ENCODE data around the gene YWHAH. TPM values are rescaled to one million over a fixed set of nuclear protein-coding genes. Genes with fewer than 3 reads are reported as not detected.

Gene YWHAH
- total and polyA plus RNA-seq, 2 experiments from 2014 or later: 168 to 237 TPM

GRCh38 chr22:31960767-31961166, 16.4 kb downstream of the YWHAH start:
- no peak overlapping the region for H3K27ac ChIP-seq
- peaks cover 2% of the 10 kb centered on the region; the same call in 1 of the 2 replicates for H4K20me1 ChIP-seq (ENCODE audit: insufficient read depth)
- H3F3A ChIP-seq (ENCODE audit: insufficient read depth): peaks cover 12% of the 10 kb centered on the region; the same call in 1 of the 2 replicates
- 73 to 98% methylated on average over 3 to 5 of the region's 5 CpGs for WGBS, 2 experiments (ENCODE audit: low coverage in 1 of 2, low lambda C conversion rate in 2 of 2, missing lambda C conversion rate in 2 of 2)
- H3K4me3 ChIP-seq: no peak overlapping the region
- in situ Hi-C loops (cut with MboI): loop anchor here (10.0 kb wide), 1 partner anchor 296 kb away; the partner anchor contains the start of gene PISD
- no peak overlapping the region for H3K4me2 ChIP-seq (ENCODE audit: unreplicated experiment)
- H3K4me1 ChIP-seq (ENCODE audit: insufficient read depth): no peaks in the 10 kb centered on the region
- peaks cover 25% of the 10 kb centered on the region for H3K36me3 ChIP-seq (ENCODE audit: low read depth)
- H2AFZ ChIP-seq: no peak overlapping the region
- TF ChIP-seq EZH2 (IDR thresholded peaks at IDR 0.05; ENCODE audit: insufficient read depth, poor library complexity, severe bottlenecking) (no peak), EZH2phosphoT487 (IDR thresholded peaks at IDR 0.05; ENCODE audit: insufficient read depth, low read depth) (no peak)
- H3K9me2 ChIP-seq (ENCODE audit: insufficient read depth): no peaks in the 10 kb centered on the region
- DNase-seq: no peak
- no peaks in the 10 kb centered on the region for H3K27me3 ChIP-seq (replicated peaks; ENCODE audit: insufficient read depth)
- no peak overlapping the region for H3K9ac ChIP-seq
- H3K79me2 ChIP-seq (ENCODE audit: insufficient read depth): peaks cover 32% of the 10 kb centered on the region
- H3K9me3 ChIP-seq (ENCODE audit: low read depth): no peaks in the 10 kb centered on the region

GRCh38 chr22:31962387-31963125, 18.2 kb downstream of the YWHAH start:
- H3K79me2 ChIP-seq (ENCODE audit: insufficient read depth): peaks cover 14% of the 10 kb centered on the region
- no peak overlapping the region for H3K9ac ChIP-seq
- DNase-seq: no peak
- H4K20me1 ChIP-seq (ENCODE audit: insufficient read depth): no peaks in the 10 kb centered on the region
- no peak overlapping the region for H2AFZ ChIP-seq
- 69 to 71% methylated on average over 12 of the region's 12 CpGs for WGBS, 2 experiments (ENCODE audit: low coverage in 1 of 2, low lambda C conversion rate in 2 of 2, missing lambda C conversion rate in 2 of 2)
- no peaks in the 10 kb centered on the region for H3K9me3 ChIP-seq (ENCODE audit: low read depth)
- no peak overlapping the region for H3K4me3 ChIP-seq
- no peak for TF ChIP-seq EZH2 (IDR thresholded peaks at IDR 0.05; ENCODE audit: insufficient read depth, poor library complexity, severe bottlenecking)
- TF ChIP-seq EZH2phosphoT487 (IDR thresholded peaks at IDR 0.05; ENCODE audit: insufficient read depth, low read depth): no peak
- no peaks in the 10 kb centered on the region for H3K4me1 ChIP-seq (ENCODE audit: insufficient read depth)
- H3K4me2 ChIP-seq (ENCODE audit: unreplicated experiment): no peak overlapping the region
- H3K9me2 ChIP-seq (ENCODE audit: insufficient read depth): no peaks in the 10 kb centered on the region
- peaks cover 12% of the 10 kb centered on the region; the same call in 1 of the 2 replicates for H3F3A ChIP-seq (ENCODE audit: insufficient read depth)
- H3K27me3 ChIP-seq (replicated peaks; ENCODE audit: insufficient read depth): no peaks in the 10 kb centered on the region
- in situ Hi-C loops (cut with MboI): loop anchor here (10.0 kb wide), 1 partner anchor 298 kb away; the partner anchor contains the start of gene PISD
- H3K36me3 ChIP-seq (ENCODE audit: low read depth): peaks cover 11% of the 10 kb centered on the region
- no peak overlapping the region for H3K27ac ChIP-seq

GRCh38 chr22:31968022-31968421, 23.7 kb downstream of the YWHAH start:
- Histone ChIP-seq H3F3A (ENCODE audit: insufficient read depth) (no peaks in the 10 kb centered on the region), H3K4me1 (ENCODE audit: insufficient read depth) (no peaks in the 10 kb centered on the region)

GRCh38 chr22:31969789-31970489, 25.6 kb downstream of the YWHAH start:
- Histone ChIP-seq H3K27me3 (replicated peaks; ENCODE audit: insufficient read depth) (no peaks in the 10 kb centered on the region), H3K27ac (no peak overlapping the region), H3K4me1 (ENCODE audit: insufficient read depth) (no peaks in the 10 kb centered on the region), H4K20me1 (ENCODE audit: insufficient read depth) (no peaks in the 10 kb centered on the region), H3K9ac (no peak overlapping the region), H3K9me3 (ENCODE audit: low read depth) (no peaks in the 10 kb centered on the region), H3F3A (ENCODE audit: insufficient read depth) (no peaks in the 10 kb centered on the region), H3K9me2 (ENCODE audit: insufficient read depth) (no peaks in the 10 kb centered on the region), H2AFZ (peak overlapping the region; percentile 81), H3K36me3 (ENCODE audit: low read depth) (no peaks in the 10 kb centered on the region), H3K79me2 (ENCODE audit: insufficient read depth) (no peaks in the 10 kb centered on the region), H3K4me2 (ENCODE audit: unreplicated experiment) (peak overlapping the region; percentile 77), H3K4me3 (peak overlapping the region; percentile 69)
- DNase-seq: peak; percentile 78
- in situ Hi-C loops (cut with MboI): loop anchor here (10.0 kb wide), 1 partner anchor 305 kb away; the partner anchor contains the start of gene PISD
- 38 to 40% methylated on average over 19 of the region's 19 CpGs for WGBS, 2 experiments (ENCODE audit: low coverage in 1 of 2, low lambda C conversion rate in 2 of 2, missing lambda C conversion rate in 2 of 2)
- TF ChIP-seq EZH2phosphoT487 (IDR thresholded peaks at IDR 0.05; ENCODE audit: insufficient read depth, low read depth): no peak
- TF ChIP-seq EZH2 (IDR thresholded peaks at IDR 0.05; ENCODE audit: insufficient read depth, poor library complexity, severe bottlenecking): no peak

More at GRCh38 chr22:31968022-31968421, 23.7 kb downstream of the YWHAH start:
- Histone ChIP-seq H3K36me3 (ENCODE audit: low read depth) (no peaks in the 10 kb centered on the region), H3K9ac (no peak overlapping the region), H3K9me3 (ENCODE audit: low read depth) (no peaks in the 10 kb centered on the region), H4K20me1 (ENCODE audit: insufficient read depth) (no peaks in the 10 kb centered on the region), H3K4me2 (ENCODE audit: unreplicated experiment) (no peak overlapping the region), H2AFZ (no peak overlapping the region), H3K27me3 (replicated peaks; ENCODE audit: insufficient read depth) (no peaks in the 10 kb centered on the region), H3K9me2 (ENCODE audit: insufficient read depth) (no peaks in the 10 kb centered on the region), H3K27ac (no peak overlapping the region), H3K4me3 (no peak overlapping the region), H3K79me2 (ENCODE audit: insufficient read depth) (no peaks in the 10 kb centered on the region)
- no peak for TF ChIP-seq EZH2 (IDR thresholded peaks at IDR 0.05; ENCODE audit: insufficient read depth, poor library complexity, severe bottlenecking)
- TF ChIP-seq EZH2phosphoT487 (IDR thresholded peaks at IDR 0.05; ENCODE audit: insufficient read depth, low read depth): no peak
- 81 to 92% methylated on average over 5 to 9 of the region's 9 CpGs for WGBS, 2 experiments (ENCODE audit: low coverage in 1 of 2, low lambda C conversion rate in 2 of 2, missing lambda C conversion rate in 2 of 2)
- no peak for DNase-seq
- in situ Hi-C loops (cut with MboI): loop anchor here (10.0 kb wide), 1 partner anchor 303 kb away; the partner anchor contains the start of gene PISD

All from GM23248 (cell line).